Embryonic facial prominence (tissue), 1 donor: ENCODE results near the gene SLC25A15.
"Not testable (repeated sequence)": the region's sequence is repeated elsewhere in the genome, so short reads cannot be mapped to it uniquely, and the experiment has no call there.

Experiments
- DNase-seq: peaks from one replicate; pipeline ENCODE4 v3.0.0-alpha.2; 2016; ENCODE audit errors: extremely low spot score

SLC25A15 gene

DNA sequence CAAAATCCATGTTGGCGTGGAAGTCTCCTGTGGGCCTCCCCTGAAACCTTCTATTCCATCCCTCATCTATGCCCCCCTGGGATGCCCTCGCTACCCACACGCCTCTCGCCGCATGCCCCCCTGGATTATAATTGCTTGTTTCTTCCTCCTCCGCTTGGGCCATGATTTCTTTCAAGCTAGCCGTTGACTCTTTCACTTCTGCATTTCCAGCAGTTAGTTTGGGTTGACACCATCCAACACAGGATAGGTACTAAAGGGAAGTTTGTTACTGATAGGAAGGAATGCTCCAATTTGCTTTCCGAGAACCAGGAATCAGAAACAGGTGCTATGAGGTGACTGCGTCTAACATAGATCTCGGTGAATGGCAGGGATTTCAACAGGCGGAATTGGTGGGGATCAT lies 7.7 kb upstream of the SLC25A15 start:
- DNase-seq = no peak

- DNase-seq = not testable (repeated sequence)
These were observed 6.4 kb upstream of the SLC25A15 start for GRCh38 chr13:40782971-40783370.

- no peak for DNase-seq
These were observed 4.9 kb upstream of the SLC25A15 start for GRCh38 chr13:40784540-40784939.

- no peak for DNase-seq
These were observed 2.8 kb upstream of the SLC25A15 start for GRCh38 chr13:40786568-40786996.

DNA sequence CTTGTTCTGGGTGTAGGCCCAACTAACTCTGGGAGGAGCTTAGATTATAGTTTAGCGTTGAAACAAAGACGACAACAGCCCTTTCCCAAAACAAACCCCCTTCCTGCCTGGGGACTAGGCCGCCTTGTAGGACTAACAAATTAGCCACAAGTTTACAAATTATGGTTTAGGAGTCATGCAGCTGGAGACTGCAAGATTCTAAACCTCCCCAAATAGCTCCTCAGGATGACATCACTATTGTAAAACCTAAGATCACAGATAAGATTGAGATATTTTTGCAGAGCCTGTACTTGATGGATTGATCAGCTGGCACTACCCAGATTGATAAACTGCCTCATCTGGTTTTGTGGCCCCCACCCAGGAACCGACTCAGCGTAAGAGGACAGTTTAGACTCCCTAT lies 2.3 kb upstream of the SLC25A15 start:
- DNase-seq = no peak

DNA sequence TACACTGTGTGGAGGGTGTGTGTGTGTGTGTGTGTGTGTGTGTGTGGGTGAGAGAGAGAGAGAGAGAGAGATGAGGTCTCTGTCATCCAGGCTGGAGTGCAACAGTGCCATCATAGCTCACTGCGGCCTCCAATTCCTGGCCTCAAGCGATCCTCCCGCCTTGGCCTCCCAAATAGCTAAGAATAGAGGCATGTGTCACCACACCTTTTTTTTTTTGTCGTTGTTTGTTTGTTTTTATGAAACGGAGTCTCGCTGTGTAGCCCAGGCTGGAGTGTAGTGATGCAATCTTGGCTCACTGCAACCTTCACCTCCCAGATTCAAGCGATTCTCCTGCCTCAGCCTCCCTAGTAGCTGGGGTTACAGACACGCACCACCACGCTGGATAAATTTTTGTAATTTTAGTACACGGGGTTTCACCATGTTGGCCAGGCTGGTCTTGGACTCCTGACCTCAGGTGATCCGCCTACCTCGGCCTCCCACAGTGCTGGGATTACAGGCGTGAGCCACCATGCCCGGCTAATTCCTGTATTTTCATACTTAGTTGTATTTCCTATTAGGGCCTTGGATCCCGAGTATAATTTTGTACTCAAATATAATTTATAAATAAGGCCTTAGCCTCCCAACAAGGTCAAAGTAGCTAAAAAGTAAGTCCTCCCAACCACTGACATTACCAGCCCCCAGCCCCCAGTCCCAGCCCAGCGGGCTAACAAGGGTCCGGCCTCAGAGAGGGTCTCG lies 704 bp upstream of the SLC25A15 start:
- not testable (repeated sequence) for DNase-seq

DNA sequence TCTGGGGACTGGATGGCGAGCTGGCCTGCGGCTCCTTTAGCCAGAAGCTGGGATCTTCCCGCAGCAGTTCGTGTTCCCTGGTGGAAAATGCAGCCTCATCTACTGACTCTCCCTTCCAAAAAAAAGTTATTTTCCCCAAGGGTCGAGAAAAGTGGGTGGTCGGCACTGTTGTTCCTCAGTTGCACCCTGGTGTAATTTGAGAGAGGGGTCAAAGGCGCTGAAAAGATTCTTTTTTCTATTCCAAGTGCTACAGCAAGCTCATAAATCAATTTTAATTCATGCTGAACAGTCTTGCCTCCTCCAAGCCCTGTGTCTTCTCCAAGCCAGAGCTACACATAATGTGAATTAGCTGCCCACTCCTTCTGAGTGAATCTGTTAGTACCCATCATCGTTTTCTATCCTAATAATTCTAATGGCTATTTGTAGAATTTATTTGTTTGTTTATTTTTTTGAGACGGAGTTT lies 774 bp downstream of the SLC25A15 start:
- no peak for DNase-seq

DNA sequence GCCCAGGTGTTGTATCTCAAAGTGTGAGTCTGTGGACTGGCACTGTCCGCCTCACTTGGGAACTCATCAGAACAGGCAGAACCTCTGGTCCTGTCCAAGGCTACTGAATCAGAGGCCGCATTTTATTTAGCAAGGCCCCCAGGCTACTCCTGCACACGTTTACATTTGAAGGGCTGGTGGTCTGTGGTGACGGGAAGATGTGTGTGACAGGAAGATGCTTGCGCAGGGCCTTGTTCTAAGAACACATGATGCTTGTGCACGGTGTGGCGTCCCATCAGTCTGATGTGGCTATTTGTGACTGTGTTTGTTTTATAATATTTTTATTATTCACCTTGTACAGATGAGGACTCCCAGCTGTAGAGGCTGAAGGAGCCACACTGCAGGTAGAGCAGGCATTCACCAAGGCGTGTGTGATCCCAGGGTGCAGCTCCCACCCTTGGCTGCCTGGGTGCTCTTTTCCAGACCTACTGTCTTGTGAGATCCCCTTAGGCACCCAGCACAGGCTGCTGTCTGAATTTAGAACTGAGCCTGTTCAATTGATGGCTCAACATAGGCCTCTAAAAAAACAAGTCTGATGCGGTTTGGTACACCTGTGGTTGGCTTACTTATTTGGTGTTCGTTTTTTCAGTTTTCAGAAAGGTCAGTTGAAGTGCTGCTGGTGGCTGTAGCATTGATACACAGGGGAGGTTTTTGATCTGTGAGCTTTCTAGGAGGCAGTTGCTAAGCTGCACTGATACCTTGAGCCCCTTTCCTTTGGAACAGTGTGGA lies 3.1 kb downstream of the SLC25A15 start:
- no peak for DNase-seq

DNA sequence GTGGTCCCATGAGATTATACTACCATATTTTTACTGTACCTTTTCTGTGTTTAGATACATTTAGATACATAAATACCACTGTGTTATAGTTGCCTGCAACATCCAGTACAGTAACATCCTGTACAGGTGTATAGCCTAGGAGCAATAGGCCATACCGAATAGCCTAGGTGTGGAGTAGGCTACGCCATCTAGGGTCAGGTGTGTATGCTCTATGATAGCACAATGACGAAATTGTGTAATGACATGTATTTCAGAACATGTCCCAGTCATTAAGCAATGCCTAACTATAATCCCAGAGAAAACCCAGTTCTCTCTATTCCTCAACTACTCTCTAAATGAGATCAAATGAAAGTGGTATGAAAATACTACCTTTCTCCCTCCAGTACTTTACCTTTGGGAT lies 3.9 kb downstream of the SLC25A15 start:
- no peak for DNase-seq

GRCh38 chr13:40794414-40795368 lies 5.3 kb downstream of the SLC25A15 start:
- DNase-seq = no peak

GRCh38 chr13:40796649-40797048 lies 7.2 kb downstream of the SLC25A15 start:
- DNase-seq = no peak

- no peak for DNase-seq
These were observed 9.0 kb downstream of the SLC25A15 start for GRCh38 chr13:40798380-40798779.

DNA sequence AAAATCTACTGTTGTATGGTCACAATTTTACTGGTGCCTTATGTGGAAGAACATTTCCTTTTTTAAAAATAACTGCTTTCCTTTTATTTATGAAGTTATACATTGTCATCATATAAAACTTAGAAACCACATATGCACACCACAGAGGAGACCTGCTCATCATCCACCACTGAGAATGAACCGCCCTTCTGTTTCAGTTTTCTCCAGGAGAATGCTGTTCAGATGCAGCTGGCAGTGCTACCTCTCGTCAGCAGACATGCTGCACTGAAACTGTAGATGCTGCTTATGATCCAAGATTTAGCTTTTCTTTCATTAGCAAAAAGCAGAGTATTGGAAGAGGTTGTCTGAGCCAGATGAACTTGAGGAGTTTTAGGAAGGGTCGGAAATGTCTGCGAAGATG lies 10.1 kb downstream of the SLC25A15 start:
- DNase-seq = no peak

DNA sequence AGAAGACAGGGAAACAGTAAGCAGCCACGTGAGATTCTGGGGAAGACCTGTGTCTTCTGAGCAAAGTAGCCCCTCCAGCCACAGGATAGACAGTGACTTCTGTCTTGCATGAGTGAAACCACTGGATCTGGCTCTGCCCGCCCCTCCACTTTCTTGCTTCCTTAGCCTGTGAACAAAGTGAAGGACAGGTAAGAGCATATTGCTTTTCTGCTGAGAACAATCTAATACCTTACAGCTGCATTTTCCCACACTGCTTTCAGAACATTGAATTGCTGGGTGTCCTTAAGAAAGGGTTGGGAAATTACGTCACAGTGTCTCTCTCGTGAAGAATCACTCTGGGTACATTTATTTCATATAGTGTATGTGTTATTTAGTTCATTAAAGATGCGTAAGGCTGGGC lies 11.1 kb downstream of the SLC25A15 start:
- DNase-seq = no peak

DNA sequence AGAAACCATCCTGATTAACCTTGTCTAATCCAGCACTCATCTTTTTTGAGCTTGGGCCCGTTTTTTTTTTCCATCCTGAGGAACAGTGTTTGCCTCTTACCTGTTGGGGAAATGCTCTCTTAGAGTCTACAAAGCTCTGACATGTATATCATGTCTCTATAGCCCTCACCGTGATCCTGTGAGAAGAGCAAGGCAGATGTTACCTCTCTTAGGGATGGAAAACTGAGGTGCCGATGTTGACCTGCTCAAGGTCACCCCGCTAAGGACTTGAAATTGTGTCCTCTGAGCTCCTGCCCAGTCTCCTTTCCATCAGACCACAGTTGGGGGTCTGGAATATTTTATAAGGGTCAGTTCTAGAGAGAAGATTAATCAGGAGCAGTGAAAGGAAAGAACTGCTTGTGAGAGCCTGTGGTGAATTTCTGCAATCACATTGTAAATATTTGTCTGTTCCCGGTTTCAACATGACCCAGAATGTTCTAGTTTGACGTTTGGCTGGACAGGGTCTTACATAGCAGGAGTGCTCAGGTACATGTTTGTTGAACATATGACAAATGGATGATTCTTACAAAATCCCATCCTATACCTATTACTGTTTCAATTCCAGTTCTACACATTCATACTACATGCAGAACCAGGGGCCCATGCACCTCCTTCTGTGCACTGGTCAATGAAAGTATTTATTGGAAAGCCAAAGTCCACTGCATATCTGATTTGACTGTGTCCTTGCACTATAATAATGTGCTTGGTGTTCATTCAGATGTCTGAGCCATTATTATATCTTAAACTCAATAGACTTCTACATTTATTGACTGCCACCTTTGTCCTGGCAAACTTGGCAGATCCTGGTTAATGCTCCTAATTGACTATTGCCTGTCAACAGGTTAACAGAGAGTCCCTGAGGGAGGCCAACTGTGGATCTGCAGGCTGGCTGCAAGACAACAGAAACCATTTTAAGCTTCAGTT lies 12.1 kb downstream of the SLC25A15 start:
- DNase-seq = no peak

DNA sequence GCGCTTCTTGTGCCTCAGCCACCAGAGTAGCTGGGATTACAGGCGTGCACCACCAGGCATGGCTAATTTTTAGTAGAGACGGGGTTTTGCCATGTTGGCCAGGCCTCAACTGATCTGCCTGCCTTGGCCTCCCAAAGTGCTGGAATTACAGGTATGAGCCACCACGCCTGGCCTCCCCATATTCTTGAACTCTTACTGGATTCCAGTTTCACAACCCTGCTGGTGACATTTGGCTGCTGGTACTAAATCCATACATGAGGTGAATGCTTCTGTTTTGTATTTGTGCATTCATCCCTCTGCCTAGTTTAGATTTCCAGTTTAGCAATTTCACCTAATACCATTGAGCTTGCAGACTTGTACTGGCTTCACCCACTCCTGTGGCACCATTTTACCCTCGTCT lies 13.9 kb downstream of the SLC25A15 start:
- no peak for DNase-seq

GRCh38 chr13:40806241-40806640 lies 16.8 kb downstream of the SLC25A15 start:
- DNase-seq = no peak

DNA sequence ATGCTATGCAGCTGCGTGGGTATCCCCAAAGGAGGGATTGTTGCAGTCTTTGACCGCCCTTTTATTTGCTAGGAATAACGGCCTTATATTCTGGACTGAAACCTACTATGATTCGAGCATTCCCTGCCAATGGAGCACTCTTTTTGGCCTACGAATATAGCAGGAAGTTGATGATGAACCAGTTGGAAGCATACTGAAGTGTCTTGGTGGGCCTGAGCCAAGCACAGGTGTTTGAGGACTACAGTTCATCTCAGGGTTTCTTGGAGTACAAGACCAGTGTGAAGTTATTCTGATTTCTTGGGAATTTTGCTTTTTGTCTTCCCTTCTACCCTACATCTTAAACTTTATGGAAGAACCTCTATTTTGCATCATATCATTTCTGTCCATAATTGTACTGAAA lies 20.1 kb downstream of the SLC25A15 start:
- no peak for DNase-seq

- DNase-seq = no peak
These were observed 22.7 kb downstream of the SLC25A15 start for GRCh38 chr13:40812102-40812501.

GRCh38 chr13:40812724-40813445 lies 23.5 kb downstream of the SLC25A15 start:
- DNase-seq = no peak
